H9 (cell line): ENCODE measurements around the gene FUNDC2. TPM values are rescaled to one million over a fixed set of nuclear protein-coding genes. Genes with fewer than 3 reads are reported as not detected.

ENCODE experiments used
- DNase-seq: peaks from one replicate; pipeline ENCODE4 v3.0.0-alpha.2; 2017
- H2AFZ ChIP-seq: one replicate; pipeline ENCODE4 v1.6.1; 2013; ENCODE audit warnings: mild to moderate bottlenecking, low read length, control low read depth, moderate library complexity
- H2AK5ac ChIP-seq: 2 replicates; pipeline ENCODE4 v1.6.1; 2013; ENCODE audit warnings: low read length, control low read depth, mixed read lengths; ENCODE audit not compliant: insufficient read length
- H2BK120ac ChIP-seq: one replicate; pipeline ENCODE4 v1.6.1; 2013; ENCODE audit warnings: low read depth, mild to moderate bottlenecking, low read length, control low read depth, inconsistent platforms; ENCODE audit not compliant: poor library complexity, severe bottlenecking
- H2BK12ac ChIP-seq: 2 replicates; pipeline ENCODE4 v1.6.1; 2013; ENCODE audit warnings: low read length, control low read depth, mixed read lengths, low read depth; ENCODE audit not compliant: insufficient read length
- H2BK15ac ChIP-seq: 2 replicates; pipeline ENCODE4 v1.6.1; 2013; ENCODE audit warnings: low read depth, low read length, control low read depth
- H2BK20ac ChIP-seq: one replicate; pipeline ENCODE4 v1.6.1; 2013; ENCODE audit warnings: low read depth, mild to moderate bottlenecking, low read length, control low read depth, inconsistent platforms; ENCODE audit not compliant: poor library complexity, severe bottlenecking
- H2BK5ac ChIP-seq: 2 replicates; pipeline ENCODE4 v1.6.1; 2013; ENCODE audit warnings: low read length, control low read depth, mixed read lengths; ENCODE audit not compliant: insufficient read length
- H3K14ac ChIP-seq: 2 replicates; pipeline ENCODE4 v1.6.1; 2013; ENCODE audit warnings: low read length, control low read depth; ENCODE audit not compliant: insufficient read depth
- H3K18ac ChIP-seq: 2 replicates; pipeline ENCODE4 v1.6.1; 2013; ENCODE audit warnings: low read depth, mild to moderate bottlenecking, mixed read lengths, low read length, control low read depth; ENCODE audit not compliant: insufficient read length
- H3K23ac ChIP-seq: 2 replicates; pipeline ENCODE4 v1.6.1; 2013; ENCODE audit warnings: low read length, control low read depth, mixed read lengths, low read depth; ENCODE audit not compliant: insufficient read length
- H3K23me2 ChIP-seq: 2 replicates; pipeline ENCODE4 v1.6.1; 2013; ENCODE audit warnings: low read depth, mild to moderate bottlenecking, mixed read lengths, low read length, control low read depth; ENCODE audit not compliant: insufficient read length, poor library complexity, severe bottlenecking
- H3K27ac ChIP-seq: 2 replicates; pipeline ENCODE4 v1.5.1; 2013; ENCODE audit warnings: low read length, control low read depth, mixed read lengths, low read depth; ENCODE audit not compliant: insufficient read length
- H3K27me3 ChIP-seq: 2 replicates; pipeline ENCODE4 v1.6.1; 2013; ENCODE audit warnings: low read length, control low read depth, inconsistent platforms; ENCODE audit not compliant: insufficient read depth
- H3K4ac ChIP-seq: 2 replicates; pipeline ENCODE4 v1.6.1; 2013; ENCODE audit warnings: low read depth, mild to moderate bottlenecking, control low read depth, inconsistent platforms, low read length, moderate library complexity
- H3K4me1 ChIP-seq: 2 replicates; pipeline ENCODE4 v1.6.1; 2013; ENCODE audit warnings: low read length, control low read depth, inconsistent platforms; ENCODE audit not compliant: insufficient read depth
- H3K4me2 ChIP-seq: 2 replicates; pipeline ENCODE4 v1.6.1; 2013; ENCODE audit warnings: low read length, control low read depth, mixed read lengths; ENCODE audit not compliant: insufficient read length, insufficient read depth
- H3K56ac ChIP-seq: 2 replicates; pipeline ENCODE4 v1.6.1; 2013; ENCODE audit warnings: low read depth, mild to moderate bottlenecking, mixed read lengths, low read length, control low read depth; ENCODE audit not compliant: insufficient read length
- H3K79me1 ChIP-seq: 2 replicates; pipeline ENCODE4 v1.6.1; 2013; ENCODE audit warnings: low read depth, mild to moderate bottlenecking, moderate library complexity, low read length, control low read depth, inconsistent platforms; ENCODE audit not compliant: insufficient read depth, poor library complexity, severe bottlenecking
- H3K79me2 ChIP-seq: 2 replicates; pipeline ENCODE4 v1.6.1; 2013; ENCODE audit warnings: low read length, control low read depth, inconsistent platforms; ENCODE audit not compliant: insufficient read depth
- H3K9ac ChIP-seq: 2 replicates; pipeline ENCODE4 v1.6.1; 2013; ENCODE audit warnings: low read length, control low read depth, mixed read lengths; ENCODE audit not compliant: insufficient read length; ENCODE audit errors: extremely low read depth
- H3K9me3 ChIP-seq: one replicate; pipeline ENCODE4 v1.6.1; 2013; ENCODE audit warnings: low read depth, low read length, inconsistent platforms; ENCODE audit not compliant: control insufficient read depth
- H3T11ph ChIP-seq: one replicate; pipeline ENCODE4 v1.6.1; 2013; ENCODE audit warnings: mild to moderate bottlenecking, low read length, control low read depth, inconsistent platforms
- H4K20me1 ChIP-seq: one replicate; pipeline ENCODE4 v1.6.1; 2013; ENCODE audit not compliant: control insufficient read depth, insufficient read length, insufficient read depth
- H4K5ac ChIP-seq: 2 replicates; pipeline ENCODE4 v1.6.1; 2013; ENCODE audit warnings: low read depth, mild to moderate bottlenecking, mixed read lengths, low read length, control low read depth; ENCODE audit not compliant: insufficient read length
- H4K8ac ChIP-seq: replicated peaks from 2 replicates; pipeline ENCODE4 v1.6.1; 2013; ENCODE audit warnings: low read length, control low read depth, mixed read lengths, low read depth; ENCODE audit not compliant: insufficient read length
- H4K91ac ChIP-seq: 2 replicates; pipeline ENCODE4 v1.6.1; 2013; ENCODE audit warnings: low read depth, mild to moderate bottlenecking, moderate library complexity, mixed read lengths, low read length, control low read depth; ENCODE audit not compliant: insufficient read length
- H3K27ac Mint-ChIP-seq, 3 experiments: 2 replicates in 2 of 3; 3 replicates in 1 of 3; pipeline ENCODE4 v1.8.0; 2020 to 2021; ENCODE audit warnings: mixed read lengths in 3 of 3, mild to moderate bottlenecking in 1 of 3, moderate library complexity in 1 of 3
- H3K27me3 Mint-ChIP-seq: 2 replicates; pipeline ENCODE4 v1.8.0; 2021; ENCODE audit warnings: low read depth, mild to moderate bottlenecking, moderate library complexity, mixed read lengths
- H3K36me3 Mint-ChIP-seq, 3 experiments: 2 replicates in 2 of 3; 3 replicates in 1 of 3; pipeline ENCODE4 v1.8.0; 2020 to 2021; ENCODE audit warnings: low read depth in 3 of 3, mixed read lengths in 3 of 3; ENCODE audit not compliant: insufficient read depth in 1 of 3
- H3K4me1 Mint-ChIP-seq, 2 experiments: 2 replicates each; pipeline ENCODE4 v1.8.0; 2020; ENCODE audit warnings: mixed read lengths in 2 of 2
- H3K4me3 Mint-ChIP-seq, 2 experiments: 2 replicates in 1 of 2; 3 replicates in 1 of 2; pipeline ENCODE4 v1.8.0; 2020 to 2021; ENCODE audit warnings: mild to moderate bottlenecking in 2 of 2, mixed read lengths in 2 of 2, moderate library complexity in 1 of 2
- H3K9me3 Mint-ChIP-seq, 2 experiments: 2 replicates in 1 of 2; 3 replicates in 1 of 2; pipeline ENCODE4 v1.8.0; 2020; ENCODE audit warnings: mild to moderate bottlenecking in 2 of 2, mixed read lengths in 2 of 2, moderate library complexity in 1 of 2
- WGBS: extraction: QIAGEN DNeasy Blood & Tissue Kit; methylation state at CpG from one replicate; pipeline ENCODE4 v1.1.7; 2013; ENCODE audit warnings: missing lambda C conversion rate, low lambda C conversion rate, mixed read lengths; ENCODE audit not compliant: insufficient read length; ENCODE audit errors: extremely low coverage; 5-methylcytosine and 5-hydroxymethylcytosine counted together
- total RNA-seq: library from RNA; stranded (reverse); gene quantifications from 2 replicates; pipeline ENCODE4 v1.2.1, GENCODE V29; 2021
- TF ChIP-seq, protein P1 (sequence below): fragments of 200-600 bp; sonication (generic); conservative IDR thresholded peaks from 3 replicates; pipeline ENCODE4 v1.8.0; 2021; ENCODE audit warnings: antibody characterized with exemption, mild to moderate bottlenecking

FUNDC2 gene
- total RNA-seq, 1 experiment from 2014 or later: 62.1 TPM

DNA sequence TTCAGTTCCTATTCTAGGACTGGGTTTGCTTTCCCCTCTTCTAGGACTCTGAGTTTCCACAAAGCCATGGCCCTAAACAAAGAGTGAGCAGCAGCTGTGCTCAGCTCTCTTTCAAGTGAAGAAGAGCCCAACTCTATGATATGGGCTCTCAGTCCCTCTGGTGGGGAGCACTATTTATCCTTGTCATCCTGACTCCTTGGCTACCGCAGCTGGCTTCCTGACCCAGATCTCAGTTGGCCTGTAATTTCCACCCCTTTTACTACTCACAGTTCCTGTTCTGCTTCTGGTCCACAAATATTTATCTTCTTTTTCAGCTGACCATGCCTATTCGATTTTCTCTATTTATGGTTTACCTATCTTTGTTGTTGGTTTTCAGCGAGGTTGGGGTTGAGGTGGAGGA lies 37.9 kb upstream of the FUNDC2 start:
- Mint-ChIP-seq H3K4me3 (no peak overlapping the region), H3K36me3 (0 out of 7 replicates have a peak, but pooled peaks cover 0 to 6% (median 0%) of the 10 kb centered on the region in 3 experiments), H3K9me3 (peaks cover 51 to 61% of the 10 kb centered on the region in 2 experiments), H3K4me1 (no peaks in the 10 kb centered on the region), H3K27me3 (no peaks in the 10 kb centered on the region), H3K27ac (no peak overlapping the region)
- no peak overlapping the region for H3K14ac ChIP-seq
- no peak overlapping the region for H2AFZ ChIP-seq
- DNase-seq: no peak
- TF ChIP-seq, protein P1, sequence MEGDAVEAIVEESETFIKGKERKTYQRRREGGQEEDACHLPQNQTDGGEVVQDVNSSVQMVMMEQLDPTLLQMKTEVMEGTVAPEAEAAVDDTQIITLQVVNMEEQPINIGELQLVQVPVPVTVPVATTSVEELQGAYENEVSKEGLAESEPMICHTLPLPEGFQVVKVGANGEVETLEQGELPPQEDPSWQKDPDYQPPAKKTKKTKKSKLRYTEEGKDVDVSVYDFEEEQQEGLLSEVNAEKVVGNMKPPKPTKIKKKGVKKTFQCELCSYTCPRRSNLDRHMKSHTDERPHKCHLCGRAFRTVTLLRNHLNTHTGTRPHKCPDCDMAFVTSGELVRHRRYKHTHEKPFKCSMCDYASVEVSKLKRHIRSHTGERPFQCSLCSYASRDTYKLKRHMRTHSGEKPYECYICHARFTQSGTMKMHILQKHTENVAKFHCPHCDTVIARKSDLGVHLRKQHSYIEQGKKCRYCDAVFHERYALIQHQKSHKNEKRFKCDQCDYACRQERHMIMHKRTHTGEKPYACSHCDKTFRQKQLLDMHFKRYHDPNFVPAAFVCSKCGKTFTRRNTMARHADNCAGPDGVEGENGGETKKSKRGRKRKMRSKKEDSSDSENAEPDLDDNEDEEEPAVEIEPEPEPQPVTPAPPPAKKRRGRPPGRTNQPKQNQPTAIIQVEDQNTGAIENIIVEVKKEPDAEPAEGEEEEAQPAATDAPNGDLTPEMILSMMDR: no peak
- H4K91ac ChIP-seq: no peak overlapping the region
- no peaks in the 10 kb centered on the region for H3K23me2 ChIP-seq
- H3K79me1 ChIP-seq: no peaks in the 10 kb centered on the region
- no peak overlapping the region for H3T11ph ChIP-seq
- H2BK5ac ChIP-seq: no peak overlapping the region
- no peak overlapping the region for H2BK12ac ChIP-seq
- no peak overlapping the region for H3K9ac ChIP-seq
- no peak overlapping the region for H3K56ac ChIP-seq
- no peak overlapping the region for H4K8ac ChIP-seq
- H2AK5ac ChIP-seq: no peak overlapping the region
- no peaks in the 10 kb centered on the region for H3K4me1 ChIP-seq
- H2BK15ac ChIP-seq: no peak overlapping the region
- no peaks in the 10 kb centered on the region for H3K27me3 ChIP-seq
- H3K27ac ChIP-seq: no peak overlapping the region
- no peak overlapping the region for H2BK120ac ChIP-seq
- no peaks in the 10 kb centered on the region for H4K20me1 ChIP-seq
- H3K9me3 ChIP-seq: peaks cover 34% of the 10 kb centered on the region
- H3K18ac ChIP-seq: no peak overlapping the region
- WGBS: no CpG with 5 or more reads among the region's 3 CpGs
- no peak overlapping the region for H3K23ac ChIP-seq
- H3K4ac ChIP-seq: no peak overlapping the region
- no peak overlapping the region for H4K5ac ChIP-seq
- no peak overlapping the region for H2BK20ac ChIP-seq
- no peak overlapping the region for H3K4me2 ChIP-seq
- no peaks in the 10 kb centered on the region for H3K79me2 ChIP-seq
